Ectodermal cell (in vitro differentiated cells): Measurements from ENCODE around the gene ZNF521.

Source experiments
- H3K27ac ChIP-seq: 2 replicates; pipeline ENCODE4 v1.7.0; 2013; ENCODE audit warnings: mild to moderate bottlenecking, low read depth, low read length; ENCODE audit not compliant: insufficient read depth, poor library complexity, severe bottlenecking
- H3K27me3 ChIP-seq: 2 replicates; pipeline ENCODE4 v1.7.0; 2013; ENCODE audit warnings: mild to moderate bottlenecking, low read length; ENCODE audit not compliant: insufficient read depth, control insufficient read depth, poor library complexity, severe bottlenecking
- H3K36me3 ChIP-seq: one replicate; pipeline ENCODE4 v1.7.0; 2013; ENCODE audit warnings: low read length; ENCODE audit not compliant: control insufficient read depth, insufficient read depth
- H3K4me1 ChIP-seq: one replicate; pipeline ENCODE4 v1.7.0; 2013; ENCODE audit warnings: low read length; ENCODE audit not compliant: control insufficient read depth, insufficient read depth
- H3K4me3 ChIP-seq: 2 replicates; pipeline ENCODE4 v1.7.0; 2013; ENCODE audit warnings: low read depth, low read length, control low read depth; ENCODE audit not compliant: insufficient read depth
- H3K9me3 ChIP-seq: 2 replicates; pipeline ENCODE4 v1.7.0; 2013; ENCODE audit warnings: mild to moderate bottlenecking, low read length, moderate library complexity; ENCODE audit not compliant: control insufficient read depth
- WGBS, 2 experiments: methylation state at CpG; one replicate each; pipeline ENCODE4 v1.1.7; 2013; ENCODE audit warnings: missing lambda C conversion rate in 2 of 2; 5-methylcytosine and 5-hydroxymethylcytosine counted together

Gene ZNF521

DNA sequence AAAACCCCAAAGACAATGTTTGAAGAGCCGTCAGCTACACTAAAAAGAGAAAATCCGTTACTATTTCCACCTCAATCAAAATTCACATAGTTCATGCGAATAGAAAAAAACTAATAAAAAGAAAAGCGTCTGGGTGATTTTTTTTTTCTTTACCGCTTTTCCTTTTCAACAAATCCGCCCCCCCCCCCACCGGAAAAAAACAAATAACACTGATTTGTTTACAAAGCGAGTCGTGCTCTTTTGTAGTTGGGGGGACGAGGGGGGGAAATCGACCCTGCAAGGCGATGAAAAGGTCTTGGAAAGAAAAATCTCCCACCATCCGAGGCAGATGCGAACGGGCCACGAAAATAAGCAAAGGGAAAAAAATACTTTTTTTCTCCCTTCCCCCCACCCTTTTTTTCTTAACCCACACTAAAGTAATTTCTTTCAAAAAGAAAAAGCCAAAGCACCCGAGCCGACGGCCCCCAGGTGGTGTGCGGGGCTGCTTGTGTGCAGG, 638 bp downstream of the ZNF521 start:
- no peaks in the 10 kb centered on the region for H3K9me3 ChIP-seq

DNA sequence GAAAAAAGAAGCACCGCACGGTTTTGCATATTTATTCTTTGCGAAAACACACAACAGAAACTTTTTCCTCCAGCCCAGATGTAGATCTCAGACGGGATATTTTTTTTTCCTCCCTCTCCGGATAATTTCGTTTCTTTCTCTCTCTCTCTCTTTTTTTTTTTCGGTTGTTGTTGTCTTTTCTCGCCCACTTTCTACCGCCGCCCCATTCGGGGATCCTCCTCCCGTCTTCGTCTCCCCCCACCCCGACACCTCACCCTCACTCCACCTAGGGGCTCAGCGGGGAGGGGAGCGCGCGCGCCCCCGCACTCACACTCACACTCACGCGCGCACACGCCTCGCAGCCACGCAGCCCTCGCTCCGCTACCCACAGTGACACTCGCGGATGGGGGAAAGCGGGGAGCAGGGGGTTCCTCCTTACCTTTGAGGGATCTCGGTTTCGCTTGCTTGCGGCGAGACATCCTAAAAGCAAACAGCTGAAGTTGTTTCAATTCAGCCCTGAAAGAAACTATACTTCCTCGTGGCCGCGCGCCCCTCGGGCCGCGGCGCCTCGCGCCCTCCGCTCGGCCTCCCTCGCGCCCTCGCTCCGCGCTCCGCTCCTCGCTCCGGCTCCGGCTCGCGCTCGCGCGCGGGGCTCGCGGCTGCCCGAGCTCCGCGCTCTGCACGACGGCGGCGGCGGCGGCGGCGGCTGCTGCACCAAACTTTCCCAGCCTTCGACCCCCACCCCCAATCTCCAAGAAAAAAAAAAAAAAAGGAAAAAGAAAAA, 1.3 kb downstream of the ZNF521 start:
- H3K27me3 ChIP-seq, result peaks cover 22% of the 10 kb centered on the region
- peak overlapping the region; percentile 97 for H3K27ac ChIP-seq
- peak overlapping the region; percentile 82 for H3K4me3 ChIP-seq
- H3K9me3 ChIP-seq, result no peaks in the 10 kb centered on the region
- H3K36me3 ChIP-seq, result no peaks in the 10 kb centered on the region
- 0% methylated on average over 68 to 74 of the region's 76 CpGs for WGBS, 2 experiments
- peaks cover 19% of the 10 kb centered on the region for H3K4me1 ChIP-seq

More for the DNA sequence above, 638 bp downstream of the ZNF521 start:
- Histone ChIP-seq H3K27me3 (peaks cover 22% of the 10 kb centered on the region), H3K4me1 (peaks cover 16% of the 10 kb centered on the region), H3K4me3 (peak overlapping the region; percentile 82), H3K36me3 (no peaks in the 10 kb centered on the region), H3K27ac (peak overlapping the region; percentile 97)
- WGBS, 2 experiments, result 0% methylated on average over 11 to 16 of the region's 20 CpGs

DNA sequence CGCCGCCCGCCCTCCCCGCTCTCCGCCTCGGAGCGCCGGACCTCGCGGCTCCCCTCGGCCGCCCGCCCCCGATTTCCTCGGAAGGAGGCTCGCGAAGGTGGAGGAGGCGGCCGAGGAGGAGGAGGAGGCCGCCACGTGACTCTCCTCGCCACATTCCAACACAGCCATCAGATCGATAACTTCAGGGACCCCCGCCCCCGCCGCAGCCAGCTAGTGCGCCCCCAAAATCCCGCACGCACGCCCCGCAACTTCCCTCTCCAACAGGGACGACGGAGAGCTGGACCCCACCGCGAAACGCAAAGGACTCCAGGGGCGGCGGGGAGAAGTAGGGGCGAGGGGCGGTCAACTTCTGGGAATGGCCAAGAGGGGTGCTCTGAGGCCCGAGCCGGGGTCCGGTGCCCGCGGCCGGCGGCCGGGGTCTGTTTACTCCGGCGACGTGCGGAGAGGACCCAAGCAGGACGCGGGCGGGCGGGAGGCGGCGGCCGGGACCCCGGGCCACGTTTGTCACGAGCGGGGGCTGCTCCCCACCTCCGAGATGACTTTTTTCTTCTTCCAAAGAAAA, 2.0 kb downstream of the ZNF521 start:
- H3K36me3 ChIP-seq, result no peaks in the 10 kb centered on the region
- peak overlapping the region; percentile 82 for H3K4me3 ChIP-seq
- WGBS, 2 experiments, result 0% methylated on average over 63 to 64 of the region's 64 CpGs
- H3K27ac ChIP-seq, result peak overlapping the region; percentile 97
- H3K4me1 ChIP-seq, result peaks cover 23% of the 10 kb centered on the region
- H3K9me3 ChIP-seq, result no peaks in the 10 kb centered on the region
- H3K27me3 ChIP-seq, result peaks cover 19% of the 10 kb centered on the region

DNA sequence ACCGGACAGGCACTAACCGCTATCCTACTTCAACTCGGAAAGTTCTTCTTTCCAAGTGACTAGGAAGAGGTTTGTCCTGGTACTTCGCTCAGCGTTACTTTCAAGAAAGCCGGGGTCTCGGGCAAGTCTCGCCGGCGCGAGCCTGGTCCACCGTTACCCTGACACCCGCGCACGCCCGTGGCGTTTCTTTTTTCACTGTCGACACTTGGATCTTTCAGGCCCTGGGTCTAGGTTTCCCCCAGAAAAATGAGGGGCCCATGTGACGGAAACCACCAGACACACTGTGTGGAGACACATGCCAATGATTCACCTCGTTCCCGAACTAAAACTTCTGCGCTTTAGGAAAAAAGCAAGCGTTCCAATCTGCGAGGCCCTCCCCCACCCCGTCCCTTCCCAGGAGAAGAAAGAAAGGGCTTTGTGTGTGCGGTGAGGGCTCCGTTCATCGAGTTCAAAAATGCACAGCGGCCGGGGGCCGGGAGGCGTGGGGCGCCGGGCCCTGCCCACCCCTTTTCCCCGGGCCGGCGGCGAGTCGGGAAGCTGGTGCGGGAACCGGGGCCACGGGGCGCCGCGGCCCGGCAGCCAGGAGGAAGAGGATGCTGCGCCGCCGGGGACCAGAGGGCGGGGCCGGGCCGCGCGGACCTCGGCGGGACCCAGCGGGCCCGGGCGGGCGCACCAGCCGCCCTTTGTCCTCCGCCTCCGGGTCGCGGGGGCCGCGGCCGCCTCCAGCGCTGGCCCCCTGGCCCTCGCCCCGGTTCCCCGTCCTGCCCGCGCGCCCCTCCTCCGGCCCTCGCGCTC, 2.6 kb downstream of the ZNF521 start:
- no peaks in the 10 kb centered on the region for H3K36me3 ChIP-seq
- H3K27ac ChIP-seq, result peak overlapping the region; percentile 97
- H3K27me3 ChIP-seq, result peaks cover 14% of the 10 kb centered on the region
- 0% methylated on average over 78 of the region's 78 CpGs for WGBS, 2 experiments
- peak overlapping the region; percentile 82 for H3K4me3 ChIP-seq
- H3K9me3 ChIP-seq, result no peaks in the 10 kb centered on the region
- H3K4me1 ChIP-seq, result peaks cover 23% of the 10 kb centered on the region

DNA sequence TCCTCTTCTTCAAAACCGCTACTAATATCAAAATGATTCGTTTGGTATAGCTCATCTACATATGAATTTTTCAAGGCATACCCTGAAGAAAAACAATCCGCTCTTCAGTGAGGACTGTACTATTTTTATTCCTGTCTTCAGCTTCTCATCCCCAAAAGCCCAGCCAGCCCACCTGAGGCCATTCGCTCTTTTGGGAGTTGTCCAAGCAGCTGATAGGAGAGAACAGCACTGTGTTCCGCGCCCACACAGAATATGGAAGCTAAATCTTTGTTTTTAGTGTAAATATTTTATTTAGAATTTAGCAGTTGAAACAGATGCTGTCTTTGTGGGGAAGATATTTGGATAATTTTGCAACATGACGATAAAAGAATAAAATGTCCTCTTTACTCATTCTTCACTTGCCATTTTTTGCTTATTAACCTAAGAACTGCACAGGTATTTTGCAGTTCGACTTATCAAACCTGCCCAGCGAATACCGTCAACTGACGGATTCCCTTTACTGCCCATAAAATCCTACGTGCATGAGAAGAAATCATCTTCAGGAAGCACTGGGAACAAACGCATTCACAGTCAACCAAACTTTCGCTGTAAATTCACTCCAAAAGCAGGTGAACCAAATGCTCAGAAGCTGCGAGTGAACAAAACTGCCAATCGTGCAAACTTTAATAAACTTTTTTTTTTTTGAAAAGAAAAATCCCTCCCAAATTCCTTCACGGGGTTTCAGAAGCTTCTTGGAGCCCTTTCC, 3.4 kb downstream of the ZNF521 start:
- no peaks in the 10 kb centered on the region for H3K36me3 ChIP-seq
- peak overlapping the region; percentile 82 for H3K4me3 ChIP-seq
- peaks cover 23% of the 10 kb centered on the region for H3K4me1 ChIP-seq
- H3K9me3 ChIP-seq, result no peaks in the 10 kb centered on the region
- WGBS, 2 experiments, result 35% methylated on average over 17 of the region's 17 CpGs
- H3K27ac ChIP-seq, result no peak overlapping the region
- H3K27me3 ChIP-seq, result peaks cover 6% of the 10 kb centered on the region

DNA sequence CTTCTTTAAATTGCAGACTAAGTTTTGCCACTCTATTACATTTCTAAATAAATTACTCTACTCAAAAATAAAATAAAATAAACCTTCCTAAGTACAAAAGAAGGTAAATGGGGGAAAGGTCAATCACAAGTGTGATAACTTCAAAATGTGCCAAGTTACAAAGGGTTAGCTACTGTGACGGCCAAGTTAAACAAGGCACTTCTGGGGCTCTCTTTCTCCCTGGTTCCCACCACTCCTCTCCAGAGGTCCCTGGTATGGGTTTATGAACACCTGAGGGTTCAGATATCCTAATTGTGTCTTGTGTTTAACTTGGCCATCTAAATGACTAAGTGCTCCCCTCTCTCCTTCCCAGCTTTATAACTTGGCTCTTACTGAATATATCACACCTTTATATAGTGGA, 5.4 kb downstream of the ZNF521 start:
- H3K4me3 ChIP-seq, result no peak overlapping the region
- H3K4me1 ChIP-seq, result peaks cover 23% of the 10 kb centered on the region

DNA sequence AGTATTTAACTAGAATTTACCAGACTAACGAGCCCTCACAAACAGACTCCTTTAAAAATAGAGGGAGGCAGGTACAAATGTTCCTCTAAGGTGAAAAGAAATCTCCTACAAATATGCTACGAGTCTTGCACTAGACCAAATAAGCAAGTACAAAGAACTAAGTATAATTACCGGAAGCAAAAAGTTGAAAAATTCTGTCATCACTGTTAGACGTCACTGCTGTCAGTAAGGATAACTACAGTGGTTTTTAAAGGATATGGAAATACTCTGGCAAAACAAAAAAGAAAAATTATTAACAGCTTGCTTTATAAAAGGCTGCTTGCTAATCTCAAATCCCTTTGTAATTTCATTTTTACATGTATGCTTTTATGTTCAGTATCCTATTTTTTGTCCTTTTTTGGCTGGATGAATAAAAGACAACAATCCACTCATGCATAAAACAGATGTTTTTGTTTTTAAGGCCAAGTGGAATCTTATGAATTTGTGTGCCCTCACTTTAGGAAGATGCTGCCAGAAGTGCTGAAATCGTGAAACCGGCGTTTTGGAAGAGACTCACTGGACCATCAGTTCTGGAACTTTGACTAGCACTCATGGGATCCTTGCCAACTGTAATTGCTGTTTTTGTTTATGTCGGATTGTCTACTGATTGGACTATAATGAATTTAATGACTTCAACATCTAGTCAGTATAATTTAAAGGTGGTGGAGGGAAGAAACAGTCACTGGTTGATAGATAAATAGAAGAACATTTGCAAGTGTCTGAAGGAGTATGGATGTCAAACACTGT, 6.7 kb downstream of the ZNF521 start:
- Histone ChIP-seq H3K27ac (no peak overlapping the region), H3K36me3 (no peaks in the 10 kb centered on the region), H3K4me1 (peaks cover 23% of the 10 kb centered on the region), H3K27me3 (no peaks in the 10 kb centered on the region), H3K4me3 (no peak overlapping the region), H3K9me3 (no peaks in the 10 kb centered on the region)
- WGBS, 2 experiments, result 92 to 95% methylated on average over 7 to 8 of the region's 8 CpGs

More for the DNA sequence above, 5.4 kb downstream of the ZNF521 start:
- Histone ChIP-seq H3K27ac (no peak overlapping the region), H3K36me3 (no peaks in the 10 kb centered on the region), H3K27me3 (no peaks in the 10 kb centered on the region), H3K9me3 (no peaks in the 10 kb centered on the region)
- WGBS, 2 experiments, result 94 to 100% methylated on average over 1 of the region's 1 CpG

DNA sequence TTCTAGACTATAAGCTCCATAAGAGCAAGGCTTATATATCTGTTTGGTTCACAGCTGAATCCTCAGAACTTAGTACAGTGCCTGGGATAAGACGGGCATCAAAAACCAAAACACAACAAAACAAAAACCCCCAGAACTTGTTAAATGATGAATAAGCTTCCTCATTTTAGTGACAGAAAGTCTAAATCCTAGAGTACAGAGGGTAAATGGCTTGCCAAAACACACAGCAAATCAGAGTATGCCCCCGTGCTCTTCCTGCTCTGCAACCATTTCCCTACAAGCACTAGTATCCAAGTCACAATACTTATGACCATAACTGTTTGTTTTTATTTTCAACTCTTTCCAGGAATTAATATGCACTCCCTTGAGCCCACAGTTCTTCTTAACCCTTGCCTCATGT, 10.1 kb downstream of the ZNF521 start:
- no peaks in the 10 kb centered on the region for H3K36me3 ChIP-seq
- 94 to 96% methylated on average over 1 to 2 of the region's 2 CpGs for WGBS, 2 experiments
- H3K4me1 ChIP-seq, result peaks cover 12% of the 10 kb centered on the region
- no peak overlapping the region for H3K27ac ChIP-seq
- H3K27me3 ChIP-seq, result no peaks in the 10 kb centered on the region
- no peaks in the 10 kb centered on the region for H3K9me3 ChIP-seq
- no peak overlapping the region for H3K4me3 ChIP-seq

DNA sequence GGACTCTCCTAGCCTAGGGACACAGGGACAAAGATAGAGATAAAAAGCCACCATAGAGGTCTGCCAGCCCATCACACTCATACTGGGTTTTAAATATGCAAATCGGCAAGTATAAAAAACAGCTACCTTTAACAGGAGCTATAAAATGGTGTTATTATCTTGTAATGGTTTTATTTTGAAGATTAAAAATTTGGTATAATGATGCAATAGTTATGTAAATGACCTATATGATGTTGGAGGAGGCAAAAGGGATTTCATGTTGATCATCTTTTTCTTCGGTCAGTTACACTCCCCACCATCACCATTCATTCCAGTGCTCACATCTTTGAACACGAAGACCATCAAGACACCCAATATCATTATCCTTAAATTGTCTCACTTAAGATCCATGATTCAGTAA, 11.2 kb downstream of the ZNF521 start:
- H3K27me3 ChIP-seq, result no peaks in the 10 kb centered on the region
- no peak overlapping the region for H3K27ac ChIP-seq
- peaks cover 4% of the 10 kb centered on the region for H3K4me1 ChIP-seq
- no peaks in the 10 kb centered on the region for H3K36me3 ChIP-seq
- H3K9me3 ChIP-seq, result no peaks in the 10 kb centered on the region
- no peak overlapping the region for H3K4me3 ChIP-seq
- 62 to 97% methylated on average over 2 to 3 of the region's 3 CpGs for WGBS, 2 experiments
